Activated CD8-positive, alpha-beta memory T cell treated with anti-CD3 and anti-CD28 coated beads, Interleukin-2, amount 50 U/mL, for 4 hours (primary cell): ENCODE results near the gene OR6N1.
A peak's percentile ranks its signal among the peaks of the same experiment; 100 is the strongest.

Experiments used
- DNase-seq: peaks from one replicate; pipeline ENCODE4 v3.0.0-alpha.2; 2020

OR6N1 gene, protein sequence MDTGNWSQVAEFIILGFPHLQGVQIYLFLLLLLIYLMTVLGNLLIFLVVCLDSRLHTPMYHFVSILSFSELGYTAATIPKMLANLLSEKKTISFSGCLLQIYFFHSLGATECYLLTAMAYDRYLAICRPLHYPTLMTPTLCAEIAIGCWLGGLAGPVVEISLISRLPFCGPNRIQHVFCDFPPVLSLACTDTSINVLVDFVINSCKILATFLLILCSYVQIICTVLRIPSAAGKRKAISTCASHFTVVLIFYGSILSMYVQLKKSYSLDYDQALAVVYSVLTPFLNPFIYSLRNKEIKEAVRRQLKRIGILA

GRCh38 chr1:158771950-158772866 is at the start of gene OR6N1:
Gene OR6N1, minus strand, starts transcription at chr1:158772195. Its CDS starts 5,513 bp downstream, at chr1:158766682.
- DNase-seq, result no peak

DNA sequence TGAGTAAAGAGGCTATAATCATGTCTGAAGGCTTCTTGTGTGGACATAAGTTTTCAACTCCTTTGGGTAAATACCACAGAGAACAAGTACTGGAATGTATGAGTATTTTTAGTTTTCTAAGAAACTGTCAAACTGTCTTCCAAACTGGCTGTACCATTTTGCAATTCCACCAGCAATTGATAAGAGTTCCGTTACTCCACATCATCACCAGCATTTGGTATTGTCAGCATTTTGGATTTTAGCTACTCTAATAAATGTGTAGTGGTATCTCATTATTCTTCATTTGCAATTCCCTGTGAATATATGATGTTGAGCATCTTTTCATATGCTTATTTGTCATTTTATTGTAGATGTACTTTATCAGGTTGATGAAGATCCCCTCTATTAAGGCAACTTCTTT is 49.7 kb upstream of the OR6N1 start:
- DNase-seq, result no peak

- DNase-seq, result no peak
Measured at GRCh38 chr1:158819461-158820443, 47.8 kb upstream of the OR6N1 start.

DNA sequence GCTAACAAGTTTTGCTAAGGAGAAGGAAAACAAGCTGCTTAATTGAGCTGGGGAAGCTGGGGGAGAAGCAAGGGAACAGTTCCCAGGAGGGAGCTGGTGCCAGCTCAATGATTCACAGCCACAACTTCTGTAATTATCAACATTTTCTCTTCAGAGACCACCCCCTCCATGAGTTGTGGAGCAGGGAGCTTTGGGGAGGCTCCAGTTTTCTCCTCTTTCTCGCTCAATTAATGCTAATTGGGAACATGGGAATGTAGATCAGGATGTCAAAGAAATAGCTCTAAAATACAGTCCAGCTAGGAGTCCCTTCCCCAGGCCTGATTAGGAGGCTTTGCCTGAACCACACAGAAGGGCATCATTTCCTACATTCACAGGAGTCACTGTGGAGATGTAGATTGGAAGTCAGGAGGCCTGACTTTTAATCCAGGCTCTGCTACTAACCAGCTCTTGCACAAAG is 47.0 kb upstream of the OR6N1 start:
- no peak for DNase-seq

- no peak for DNase-seq
Measured at GRCh38 chr1:158818560-158818959, 46.6 kb upstream of the OR6N1 start.

- no peak for DNase-seq
Measured at GRCh38 chr1:158814970-158815369, 43.0 kb upstream of the OR6N1 start.

- no peak for DNase-seq
Measured at GRCh38 chr1:158813164-158813563, 41.2 kb upstream of the OR6N1 start.

DNA sequence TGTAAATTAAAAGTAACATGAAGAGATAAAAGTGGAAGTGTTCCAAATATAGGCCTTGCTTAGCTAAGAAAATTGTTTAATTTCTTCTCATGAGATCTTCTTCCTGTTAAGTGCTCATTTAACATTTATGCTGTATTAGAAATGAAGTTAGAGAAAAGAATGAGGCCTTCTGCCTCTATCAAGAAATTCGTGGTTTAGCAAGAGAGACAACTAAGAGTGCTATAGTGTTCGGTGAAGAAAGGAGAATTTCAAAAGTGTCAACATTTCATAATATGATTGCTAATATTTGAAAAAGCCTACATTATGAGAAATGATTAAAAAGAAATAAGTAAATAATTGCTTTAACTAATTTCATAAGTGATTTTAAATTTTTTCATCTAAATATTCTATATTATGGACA is 40.3 kb upstream of the OR6N1 start:
- DNase-seq, result no peak

- DNase-seq, result no peak
Measured at GRCh38 chr1:158810311-158810710, 38.3 kb upstream of the OR6N1 start.

- no peak for DNase-seq
Measured at GRCh38 chr1:158809862-158810261, 37.9 kb upstream of the OR6N1 start.

- no peak for DNase-seq
Measured at GRCh38 chr1:158809256-158809655, 37.3 kb upstream of the OR6N1 start.

- DNase-seq, result no peak
Measured at GRCh38 chr1:158806916-158807536, 35.0 kb upstream of the OR6N1 start.

- no peak for DNase-seq
Measured at GRCh38 chr1:158803678-158804077, 31.7 kb upstream of the OR6N1 start.

- no peak for DNase-seq
Measured at GRCh38 chr1:158801396-158801795, 29.4 kb upstream of the OR6N1 start.

DNA sequence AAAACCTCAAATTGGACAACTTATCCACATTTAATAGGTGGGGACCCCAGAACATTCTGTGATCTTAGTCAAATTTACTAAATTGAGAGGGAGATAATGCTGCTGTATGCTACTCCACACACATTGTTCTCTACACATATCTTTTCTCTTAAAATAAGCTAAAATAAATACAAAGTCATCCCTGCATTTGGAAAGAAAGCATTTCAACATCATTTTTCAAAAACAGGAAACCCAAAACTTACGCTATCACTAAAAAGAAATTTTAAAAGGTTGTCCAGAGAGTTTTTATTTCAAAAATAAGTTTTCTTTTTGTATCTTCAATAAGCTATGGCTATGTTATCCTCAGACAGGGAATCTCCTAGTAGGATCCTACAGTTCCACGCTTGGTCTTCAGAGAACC is 28.5 kb upstream of the OR6N1 start:
- DNase-seq, result no peak

DNA sequence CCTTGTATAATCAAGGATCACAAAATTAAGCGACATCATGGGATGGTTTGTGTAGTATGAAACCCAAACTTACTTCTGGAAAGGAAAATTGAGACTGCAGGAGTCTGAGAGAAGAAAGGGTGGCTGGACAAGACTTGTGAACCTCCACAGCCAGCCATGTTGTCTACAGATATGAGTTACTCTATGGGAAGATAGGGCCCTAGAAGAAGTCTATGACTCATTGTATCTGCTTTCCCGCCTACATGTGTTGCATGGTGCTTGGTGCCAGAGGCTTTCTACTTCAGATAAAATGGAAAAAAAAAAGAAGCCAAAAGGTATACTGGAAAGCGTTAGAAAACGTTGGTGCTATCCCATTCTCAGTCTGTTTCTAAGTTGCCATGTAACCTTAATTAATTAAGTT is 27.7 kb upstream of the OR6N1 start:
- DNase-seq, result no peak

- no peak for DNase-seq
Measured at GRCh38 chr1:158798531-158798930, 26.5 kb upstream of the OR6N1 start.

DNA sequence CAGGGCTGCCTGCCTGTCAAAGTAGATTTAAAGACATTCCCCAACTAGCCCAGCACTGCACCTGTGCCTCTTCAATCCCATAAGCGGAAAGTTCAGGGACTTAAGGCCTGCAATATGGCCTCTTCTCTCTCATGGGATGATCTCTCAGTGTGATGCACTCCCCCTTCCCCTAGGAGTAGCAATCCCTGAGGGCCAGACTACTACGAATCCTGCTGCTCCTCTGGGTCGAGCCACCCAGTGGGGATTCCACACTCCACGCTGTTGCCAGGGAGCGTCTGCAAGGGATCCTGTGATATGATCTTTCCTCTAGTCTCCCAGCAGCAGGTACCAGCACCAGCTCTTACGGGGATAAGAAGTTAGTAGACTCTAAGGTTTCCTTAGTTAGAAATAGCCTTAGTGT is 22.3 kb upstream of the OR6N1 start:
- no peak for DNase-seq

GRCh38 chr1:158793604-158794003 is 21.6 kb upstream of the OR6N1 start:
- DNase-seq, result peak; percentile 30

DNA sequence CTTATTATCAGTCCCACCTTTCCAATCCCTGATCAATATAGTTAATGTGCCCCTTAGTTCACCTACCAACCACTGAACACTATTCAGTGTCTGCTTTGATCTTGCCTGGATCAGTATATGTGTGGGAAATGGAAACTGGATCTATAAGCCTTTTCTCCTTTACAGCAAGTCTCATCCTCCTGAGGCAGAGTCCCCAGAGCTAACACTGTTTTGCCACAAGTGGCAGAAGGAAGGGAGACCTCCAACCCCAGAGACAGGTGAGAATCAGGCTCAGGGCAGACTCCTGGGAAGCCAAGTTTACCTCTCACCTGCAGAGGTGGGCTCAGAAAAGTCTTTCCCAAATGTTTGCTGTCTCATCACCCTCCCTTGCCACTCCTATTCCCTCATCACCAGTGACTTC is 9.1 kb upstream of the OR6N1 start, which contains the start of gene OR6N2:
OR6N2 (minus strand) TSS at position 101 of the 400 bp plus-strand sequence. CDS start 3,569 bp downstream, outside the sequence.
- no peak for DNase-seq

GRCh38 chr1:158754420-158754819 is 17.6 kb downstream of the OR6N1 start, which contains the start of gene OR6K6:
Gene OR6K6, plus strand, starts transcription at chr1:158754720. Its CDS starts 168 bp downstream, at chr1:158754888.
- no peak for DNase-seq

- no peak for DNase-seq
Measured at GRCh38 chr1:158752155-158752712, 19.8 kb downstream of the OR6N1 start.
